CD8-positive, alpha-beta memory T cell (primary cell): ENCODE measurements around the gene SEMA3A. TPM values are rescaled to one million over a fixed set of nuclear protein-coding genes. Genes with fewer than 3 reads are reported as not detected.

Source experiments
- CTCF ChIA-PET: fragments of 350-600 bp; sonication (Branson Sonifier 250); formaldehyde crosslinking; loops from one replicate; lab custom pipeline; 2021; ENCODE audit warnings: antibody characterized with exemption; lab: Charles Lee
- POLR2A ChIA-PET: fragments of 350-600 bp; sonication (Branson Sonifier 250); formaldehyde crosslinking; loops from one replicate; lab custom pipeline; 2021; ENCODE audit warnings: antibody characterized with exemption; lab: Charles Lee
- DNase-seq, 5 donors: peaks; one replicate each; pipeline versions ENCODE4 v3.0.0 to v3.0.0-alpha.2; 2020 to 2022; ENCODE audit warnings: mixed read lengths in 1 of 5
- H3K27ac ChIP-seq: one replicate; pipeline ENCODE4 v1.7.0; 2013; ENCODE audit warnings: low read depth, mild to moderate bottlenecking, low read length, moderate library complexity
- H3K27me3 ChIP-seq: 2 replicates; pipeline ENCODE4 v1.7.0; 2013; ENCODE audit warnings: low read length, mild to moderate bottlenecking; ENCODE audit not compliant: insufficient read depth, poor library complexity, severe bottlenecking
- H3K36me3 ChIP-seq: 2 replicates; pipeline ENCODE4 v1.7.0; 2013; ENCODE audit warnings: mild to moderate bottlenecking, low read length, moderate library complexity; ENCODE audit not compliant: insufficient read depth
- H3K4me1 ChIP-seq: 2 replicates; pipeline ENCODE4 v1.7.0; 2013; ENCODE audit warnings: mild to moderate bottlenecking, low read length, moderate library complexity; ENCODE audit not compliant: insufficient read depth
- H3K4me3 ChIP-seq: 2 replicates; pipeline ENCODE4 v1.7.0; 2013; ENCODE audit warnings: mild to moderate bottlenecking, low read length
- H3K9me3 ChIP-seq: 2 replicates; pipeline ENCODE4 v1.7.0; 2013; ENCODE audit warnings: mild to moderate bottlenecking, low read length
- H3K27ac Mint-ChIP-seq, 8 donors: one replicate each; pipeline ENCODE4 v1.8.0; 2020 to 2021; ENCODE audit warnings: mixed read lengths in 8 of 8, mild to moderate bottlenecking in 6 of 8, inconsistent platforms in 3 of 8, moderate library complexity in 3 of 8
- H3K27me3 Mint-ChIP-seq, 2 donors: one replicate each; pipeline ENCODE4 v1.8.0; 2020 to 2021; ENCODE audit warnings: mixed read lengths in 2 of 2, mild to moderate bottlenecking in 1 of 2, moderate library complexity in 1 of 2
- H3K36me3 Mint-ChIP-seq, 3 donors: one replicate each; pipeline ENCODE4 v1.8.0; 2020 to 2021; ENCODE audit warnings: mixed read lengths in 3 of 3, inconsistent platforms in 1 of 3, mild to moderate bottlenecking in 1 of 3
- H3K4me1 Mint-ChIP-seq, 3 donors: one replicate each; pipeline ENCODE4 v1.8.0; 2020 to 2021; ENCODE audit warnings: mixed read lengths in 3 of 3, inconsistent platforms in 1 of 3, mild to moderate bottlenecking in 1 of 3
- H3K4me3 Mint-ChIP-seq, 7 donors: one replicate each; pipeline ENCODE4 v1.8.0; 2020 to 2021; ENCODE audit warnings: mixed read lengths in 7 of 7, mild to moderate bottlenecking in 6 of 7, moderate library complexity in 4 of 7, inconsistent platforms in 2 of 7
- H3K9me3 Mint-ChIP-seq, 5 donors: one replicate each; pipeline ENCODE4 v1.8.0; 2020 to 2022; ENCODE audit warnings: mixed read lengths in 5 of 5, mild to moderate bottlenecking in 3 of 5, moderate library complexity in 2 of 5, inconsistent platforms in 1 of 5
- polyA plus RNA-seq: library from polyadenylated mRNA; unstranded; fragments of 300-500 nt; fragmentation: Illumina TruSeq; gene quantifications from one replicate; pipeline ENCODE4 v1.2.3, GENCODE V29; 2021
- total RNA-seq, 2 experiments: library from RNA; stranded (reverse); gene quantifications; one replicate each; pipeline ENCODE4 v1.2.3, GENCODE V29; 2021

The SEMA3A gene
- total and polyA plus RNA-seq, 3 experiments from 2014 or later: not detected

- H3K4me1 ChIP-seq: no peaks in the 10 kb centered on the region
- no peak overlapping the region for H3K4me3 Mint-ChIP-seq
- no peaks in the 10 kb centered on the region for H3K36me3 Mint-ChIP-seq
- H3K27ac Mint-ChIP-seq: no peak overlapping the region
- no peaks in the 10 kb centered on the region for H3K4me1 Mint-ChIP-seq
- H3K27me3 ChIP-seq: no peaks in the 10 kb centered on the region
- no peak for DNase-seq
- H3K27me3 Mint-ChIP-seq: no peaks in the 10 kb centered on the region
- H3K27ac ChIP-seq: no peak overlapping the region
- H3K9me3 Mint-ChIP-seq: peaks cover 4 to 12% (median 7%) of the 10 kb centered on the region in 5 donors
- POLR2A ChIA-PET: no interaction called here
- no peak overlapping the region for H3K4me3 ChIP-seq
- CTCF ChIA-PET: no interaction called here
- H3K36me3 ChIP-seq: no peaks in the 10 kb centered on the region
- H3K9me3 ChIP-seq: no peaks in the 10 kb centered on the region
Observed at GRCh38 chr7:84183741-84184140, 10.8 kb downstream of the SEMA3A start.

- no peaks in the 10 kb centered on the region for H3K9me3 ChIP-seq
- no peaks in the 10 kb centered on the region for H3K4me1 ChIP-seq
- no peaks in the 10 kb centered on the region for H3K36me3 ChIP-seq
- Mint-ChIP-seq H3K36me3 (no peaks in the 10 kb centered on the region), H3K27ac (no peak overlapping the region), H3K4me1 (no peaks in the 10 kb centered on the region), H3K27me3 (no peaks in the 10 kb centered on the region), H3K9me3 (peaks cover 0 to 12% (median 5%) of the 10 kb centered on the region in 5 donors), H3K4me3 (no peak overlapping the region)
- ChIA-PET POLR2A (no interaction called here), CTCF (no interaction called here)
- no peak overlapping the region for H3K27ac ChIP-seq
- DNase-seq: no peak
- no peak overlapping the region for H3K4me3 ChIP-seq
- no peaks in the 10 kb centered on the region for H3K27me3 ChIP-seq
Observed at GRCh38 chr7:84182301-84182700, 12.3 kb downstream of the SEMA3A start.

GRCh38 chr7:84181628-84182027, 13.0 kb downstream of the SEMA3A start:
- no peak for DNase-seq
- POLR2A ChIA-PET: no interaction called here
- no peaks in the 10 kb centered on the region for H3K4me1 ChIP-seq
- CTCF ChIA-PET: no interaction called here
- H3K4me3 ChIP-seq: no peak overlapping the region
- H3K9me3 ChIP-seq: no peaks in the 10 kb centered on the region
- no peak overlapping the region for H3K27ac ChIP-seq
- no peaks in the 10 kb centered on the region for H3K36me3 ChIP-seq
- H3K4me3 Mint-ChIP-seq: no peak overlapping the region
- H3K27me3 ChIP-seq: no peaks in the 10 kb centered on the region
- H3K27ac Mint-ChIP-seq: no peak overlapping the region
- H3K27me3 Mint-ChIP-seq: no peaks in the 10 kb centered on the region
- no peaks in the 10 kb centered on the region for H3K36me3 Mint-ChIP-seq
- no peaks in the 10 kb centered on the region for H3K4me1 Mint-ChIP-seq
- H3K9me3 Mint-ChIP-seq: peaks cover 0 to 12% (median 6%) of the 10 kb centered on the region in 5 donors

GRCh38 chr7:84177758-84178412, 16.7 kb downstream of the SEMA3A start:
- Histone ChIP-seq H3K27ac (no peak overlapping the region), H3K4me3 (no peak overlapping the region), H3K27me3 (no peaks in the 10 kb centered on the region), H3K9me3 (no peaks in the 10 kb centered on the region), H3K4me1 (no peaks in the 10 kb centered on the region), H3K36me3 (no peaks in the 10 kb centered on the region)
- H3K27me3 Mint-ChIP-seq: no peaks in the 10 kb centered on the region
- ChIA-PET CTCF (no interaction called here), POLR2A (no interaction called here)
- H3K9me3 Mint-ChIP-seq: peaks cover 0 to 7% (median 2%) of the 10 kb centered on the region in 5 donors
- H3K4me1 Mint-ChIP-seq: no peaks in the 10 kb centered on the region
- H3K27ac Mint-ChIP-seq: no peak overlapping the region
- DNase-seq: no peak
- H3K36me3 Mint-ChIP-seq: no peaks in the 10 kb centered on the region
- no peak overlapping the region for H3K4me3 Mint-ChIP-seq

- DNase-seq: no peak
- peaks cover 0 to 7% (median 2%) of the 10 kb centered on the region in 5 donors for H3K9me3 Mint-ChIP-seq
- no peaks in the 10 kb centered on the region for H3K4me1 Mint-ChIP-seq
- CTCF ChIA-PET: no interaction called here
- no peaks in the 10 kb centered on the region for H3K4me1 ChIP-seq
- H3K27ac Mint-ChIP-seq: no peak overlapping the region
- H3K4me3 Mint-ChIP-seq: no peak overlapping the region
- no peaks in the 10 kb centered on the region for H3K36me3 ChIP-seq
- H3K9me3 ChIP-seq: no peaks in the 10 kb centered on the region
- no peak overlapping the region for H3K27ac ChIP-seq
- H3K27me3 ChIP-seq: no peaks in the 10 kb centered on the region
- no peaks in the 10 kb centered on the region for H3K27me3 Mint-ChIP-seq
- no peaks in the 10 kb centered on the region for H3K36me3 Mint-ChIP-seq
- H3K4me3 ChIP-seq: no peak overlapping the region
- POLR2A ChIA-PET: no interaction called here
Observed at GRCh38 chr7:84176716-84177115, 17.9 kb downstream of the SEMA3A start.

GRCh38 chr7:84175461-84175860, 19.1 kb downstream of the SEMA3A start:
- H3K9me3 Mint-ChIP-seq: peaks cover 0 to 17% (median 2%) of the 10 kb centered on the region in 5 donors
- Histone ChIP-seq H3K9me3 (no peaks in the 10 kb centered on the region), H3K36me3 (no peaks in the 10 kb centered on the region), H3K4me3 (no peak overlapping the region), H3K27me3 (no peaks in the 10 kb centered on the region), H3K4me1 (no peaks in the 10 kb centered on the region), H3K27ac (no peak overlapping the region)
- no peak overlapping the region for H3K4me3 Mint-ChIP-seq
- no peaks in the 10 kb centered on the region for H3K4me1 Mint-ChIP-seq
- ChIA-PET POLR2A (no interaction called here), CTCF (no interaction called here)
- no peaks in the 10 kb centered on the region for H3K27me3 Mint-ChIP-seq
- DNase-seq: no peak
- H3K27ac Mint-ChIP-seq: no peak overlapping the region
- no peaks in the 10 kb centered on the region for H3K36me3 Mint-ChIP-seq

- no peaks in the 10 kb centered on the region for H3K36me3 Mint-ChIP-seq
- H3K36me3 ChIP-seq: no peaks in the 10 kb centered on the region
- H3K27me3 Mint-ChIP-seq: no peaks in the 10 kb centered on the region
- ChIA-PET POLR2A (no interaction called here), CTCF (no interaction called here)
- no peak overlapping the region for H3K27ac Mint-ChIP-seq
- no peaks in the 10 kb centered on the region for H3K4me1 Mint-ChIP-seq
- peaks cover 0 to 11% (median 0%) of the 10 kb centered on the region in 5 donors for H3K9me3 Mint-ChIP-seq
- H3K9me3 ChIP-seq: no peaks in the 10 kb centered on the region
- H3K27ac ChIP-seq: no peak overlapping the region
- DNase-seq: no peak
- no peaks in the 10 kb centered on the region for H3K4me1 ChIP-seq
- H3K27me3 ChIP-seq: no peaks in the 10 kb centered on the region
- H3K4me3 ChIP-seq: no peak overlapping the region
- H3K4me3 Mint-ChIP-seq: no peak overlapping the region
Observed at GRCh38 chr7:84170646-84171045, 23.9 kb downstream of the SEMA3A start.

GRCh38 chr7:84162584-84162983, 32.0 kb downstream of the SEMA3A start:
- Histone ChIP-seq H3K4me1 (no peaks in the 10 kb centered on the region), H3K27ac (no peak overlapping the region), H3K4me3 (no peak overlapping the region), H3K36me3 (no peaks in the 10 kb centered on the region), H3K9me3 (no peaks in the 10 kb centered on the region), H3K27me3 (no peaks in the 10 kb centered on the region)
- peaks cover 0 to 8% (median 4%) of the 10 kb centered on the region in 5 donors for H3K9me3 Mint-ChIP-seq
- H3K4me3 Mint-ChIP-seq: no peak overlapping the region
- ChIA-PET POLR2A (no interaction called here), CTCF (no interaction called here)
- H3K27ac Mint-ChIP-seq: no peak overlapping the region
- H3K36me3 Mint-ChIP-seq: no peaks in the 10 kb centered on the region
- no peak for DNase-seq
- H3K27me3 Mint-ChIP-seq: no peaks in the 10 kb centered on the region
- H3K4me1 Mint-ChIP-seq: no peaks in the 10 kb centered on the region
